ENCODE results near the gene TMEM131L.
"Not testable (repeated sequence)": the region's sequence is repeated elsewhere in the genome, so short reads cannot be mapped to it uniquely, and the experiment has no call there.

Gene TMEM131L

GRCh38 chr4:153541456-153542096, 75.4 kb downstream of the TMEM131L start:
- no peak for DNase-seq (ENCODE audit: low read depth)

GRCh38 chr4:153542131-153542530, 76.0 kb downstream of the TMEM131L start:
- DNase-seq (ENCODE audit: low read depth): no peak

GRCh38 chr4:153542834-153543233, 76.7 kb downstream of the TMEM131L start:
- no peak for DNase-seq (ENCODE audit: low read depth)

- no peak for DNase-seq (ENCODE audit: low read depth)
Measured at GRCh38 chr4:153543351-153543750, 77.2 kb downstream of the TMEM131L start.

- no peak for DNase-seq (ENCODE audit: low read depth)
Measured at GRCh38 chr4:153545822-153546221, 79.7 kb downstream of the TMEM131L start.

- DNase-seq (ENCODE audit: low read depth): no peak
Measured at GRCh38 chr4:153546280-153546679, 80.1 kb downstream of the TMEM131L start.

GRCh38 chr4:153547520-153547919, 81.4 kb downstream of the TMEM131L start:
- DNase-seq (ENCODE audit: low read depth): no peak

- not testable (repeated sequence) for DNase-seq (ENCODE audit: low read depth)
Measured at GRCh38 chr4:153548907-153549306, 82.7 kb downstream of the TMEM131L start.

- DNase-seq (ENCODE audit: low read depth): no peak
Measured at GRCh38 chr4:153549405-153549804, 83.2 kb downstream of the TMEM131L start.

GRCh38 chr4:153553155-153553818, 87.1 kb downstream of the TMEM131L start:
- DNase-seq (ENCODE audit: low read depth): no peak

- no peak for DNase-seq (ENCODE audit: low read depth)
Measured at GRCh38 chr4:153553819-153554170, 87.6 kb downstream of the TMEM131L start.

- no peak for DNase-seq (ENCODE audit: low read depth)
Measured at GRCh38 chr4:153555730-153556434, 89.7 kb downstream of the TMEM131L start.

- no peak for DNase-seq (ENCODE audit: low read depth)
Measured at GRCh38 chr4:153556435-153556815, 90.3 kb downstream of the TMEM131L start.

- DNase-seq (ENCODE audit: low read depth): no peak
Measured at GRCh38 chr4:153560908-153561307, 94.7 kb downstream of the TMEM131L start.

GRCh38 chr4:153564630-153565525, 98.7 kb downstream of the TMEM131L start:
- no peak for DNase-seq (ENCODE audit: low read depth)

- DNase-seq (ENCODE audit: low read depth): no peak
Measured at GRCh38 chr4:153566631-153567150, 100.5 kb downstream of the TMEM131L start.

GRCh38 chr4:153567660-153568059, 101.5 kb downstream of the TMEM131L start:
- DNase-seq (ENCODE audit: low read depth): not testable (repeated sequence)

- DNase-seq (ENCODE audit: low read depth): no peak
Measured at GRCh38 chr4:153570228-153570973, 104.2 kb downstream of the TMEM131L start.

- DNase-seq (ENCODE audit: low read depth): no peak
Measured at GRCh38 chr4:153571006-153571545, 104.9 kb downstream of the TMEM131L start.

GRCh38 chr4:153572609-153573008, 106.4 kb downstream of the TMEM131L start:
- DNase-seq (ENCODE audit: low read depth): no peak

GRCh38 chr4:153573221-153573620, 107.1 kb downstream of the TMEM131L start:
- DNase-seq (ENCODE audit: low read depth): no peak
